ENCODE measurements around the gene ZFP69B.
A peak's percentile ranks its signal among the peaks of the same experiment; 100 is the strongest.
"Not testable (repeated sequence)": the region's sequence is repeated elsewhere in the genome, so short reads cannot be mapped to it uniquely, and the experiment has no call there.

The ZFP69B gene

GRCh38 chr1:40438391-40439015, 11.8 kb upstream of the ZFP69B start:
- DNase-seq = no peak

DNA sequence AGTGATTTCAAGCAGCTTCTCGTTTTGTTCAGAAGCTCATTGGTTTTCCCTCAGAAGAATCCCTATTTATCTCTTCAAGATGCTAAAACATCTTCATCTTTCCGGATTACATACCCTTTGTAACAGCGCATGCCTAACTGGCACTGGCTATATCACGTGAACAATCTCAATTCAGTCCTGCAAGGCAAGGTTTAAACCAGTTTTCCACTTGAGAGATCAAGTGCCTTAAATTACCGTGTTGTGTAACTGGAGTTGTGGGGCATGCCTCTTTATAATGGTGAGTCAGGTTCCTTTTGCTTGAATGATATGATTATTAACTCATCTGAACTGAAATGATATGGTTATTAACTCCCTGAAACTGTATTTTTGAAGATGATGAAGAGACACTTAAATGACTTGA, 11.0 kb upstream of the ZFP69B start:
- no peak for DNase-seq

DNA sequence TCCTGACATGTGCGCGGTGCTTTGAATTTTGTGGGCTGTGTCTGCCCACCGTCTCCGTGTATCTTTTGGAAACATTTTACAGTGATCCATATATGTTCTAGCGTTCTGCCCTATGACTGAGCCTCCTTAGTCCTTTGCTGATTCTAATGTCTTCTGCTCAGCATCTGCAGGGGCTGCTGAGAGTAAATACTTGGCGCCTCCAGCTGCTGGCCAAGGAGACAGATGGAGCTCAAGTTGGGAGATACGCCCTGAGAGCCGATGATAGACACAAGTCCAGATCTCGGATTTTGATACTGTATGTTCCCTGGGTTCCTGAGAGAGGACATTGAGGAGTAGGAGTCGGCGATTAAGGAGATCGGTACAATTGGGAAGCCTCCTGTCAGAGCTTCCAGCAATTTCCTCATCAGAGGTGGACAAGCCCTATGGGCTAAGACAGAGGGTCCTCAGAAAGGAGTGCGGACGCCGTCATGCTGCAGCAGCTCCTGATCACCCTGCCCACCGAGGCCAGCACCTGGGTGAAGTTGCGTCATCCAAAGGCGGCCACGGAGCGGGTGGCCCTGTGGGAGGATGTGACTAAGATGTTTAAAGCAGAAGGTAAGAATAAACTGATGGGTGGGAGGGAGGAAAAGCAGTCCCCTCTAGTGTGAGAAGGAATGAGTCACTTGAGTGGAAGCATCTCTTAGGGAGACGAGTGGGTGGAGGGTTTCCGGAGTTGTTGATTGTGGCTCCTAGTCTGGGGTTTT, 390 bp downstream of the ZFP69B start:
- DNase-seq = peak; percentile 40

DNA sequence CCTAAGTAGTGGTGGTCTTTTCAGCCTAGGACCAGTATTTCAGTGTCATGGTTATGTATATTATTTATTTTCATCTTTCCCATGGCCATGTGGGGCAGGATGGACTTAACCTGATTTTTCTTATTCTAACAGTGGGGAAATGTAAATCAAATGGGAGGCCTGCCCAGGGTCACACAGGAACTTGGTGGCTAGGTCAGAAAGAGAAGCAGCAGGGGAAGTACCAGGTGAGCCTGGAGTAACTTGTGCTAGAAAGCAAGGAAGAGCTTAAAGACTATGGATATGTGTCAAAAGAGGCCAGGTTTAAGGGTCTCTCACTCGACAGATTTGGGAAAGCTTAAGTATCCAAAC, 936 bp downstream of the ZFP69B start:
- no peak for DNase-seq

DNA sequence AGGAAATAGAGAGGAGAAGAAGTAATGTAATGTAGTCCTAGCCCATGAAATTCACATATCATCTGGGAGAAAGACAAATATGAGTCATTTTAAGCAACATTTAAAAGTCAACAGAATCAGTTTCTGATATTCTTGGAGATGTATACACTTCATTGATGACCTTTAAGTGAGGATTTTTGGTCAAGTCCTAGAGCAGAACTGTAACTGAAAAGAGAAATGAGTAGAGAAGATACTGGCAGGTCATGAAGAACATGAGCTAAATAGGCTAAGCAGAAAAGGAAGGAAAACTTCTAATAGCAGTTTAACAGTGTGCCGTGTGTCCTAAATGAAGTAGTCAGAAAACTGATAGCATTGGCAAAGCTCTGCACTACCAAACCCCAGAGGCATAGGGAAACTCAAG, 4.6 kb downstream of the ZFP69B start:
- DNase-seq = no peak

DNA sequence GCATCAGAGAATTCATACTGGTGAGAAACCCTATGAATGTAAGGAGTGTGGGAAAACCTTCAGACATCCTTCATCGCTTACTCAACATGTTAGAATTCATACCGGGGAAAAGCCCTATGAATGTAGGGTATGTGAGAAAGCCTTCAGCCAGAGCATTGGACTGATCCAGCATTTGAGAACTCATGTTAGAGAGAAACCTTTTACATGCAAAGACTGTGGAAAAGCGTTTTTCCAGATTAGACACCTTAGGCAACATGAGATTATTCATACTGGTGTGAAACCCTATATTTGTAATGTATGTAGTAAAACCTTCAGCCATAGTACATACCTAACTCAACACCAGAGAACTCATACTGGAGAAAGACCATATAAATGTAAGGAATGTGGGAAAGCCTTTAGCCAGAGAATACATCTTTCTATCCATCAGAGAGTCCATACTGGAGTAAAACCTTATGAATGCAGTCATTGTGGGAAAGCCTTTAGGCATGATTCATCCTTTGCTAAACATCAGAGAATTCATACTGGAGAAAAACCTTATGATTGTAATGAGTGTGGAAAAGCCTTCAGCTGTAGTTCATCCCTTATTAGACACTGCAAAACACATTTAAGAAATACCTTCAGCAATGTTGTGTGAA, 12.8 kb downstream of the ZFP69B start:
- no peak for DNase-seq

GRCh38 chr1:40469327-40469726, 19.1 kb downstream of the ZFP69B start:
- DNase-seq = no peak

DNA sequence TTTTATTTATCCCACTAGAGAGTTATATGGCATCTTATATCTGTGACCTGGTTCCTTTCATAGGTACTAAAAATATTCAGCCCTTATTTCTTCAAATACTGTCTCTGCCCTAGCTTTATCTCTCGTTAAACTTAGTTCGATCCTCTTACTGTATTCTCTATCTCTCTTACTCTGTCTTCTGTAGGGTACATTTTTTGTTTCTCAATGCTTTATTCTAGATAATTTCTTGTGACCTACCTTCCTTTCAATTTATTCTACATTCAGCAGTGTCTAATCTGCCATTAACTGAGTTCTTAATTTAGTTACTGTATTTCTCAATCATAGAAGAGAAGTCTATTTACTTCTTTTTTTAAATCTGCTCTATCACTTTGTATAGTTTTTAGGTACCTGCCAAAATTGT, 25.0 kb downstream of the ZFP69B start:
- DNase-seq = no peak

GRCh38 chr1:40476924-40477677, 26.8 kb downstream of the ZFP69B start, which contains the start of gene ZFP69:
Gene ZFP69 (plus strand): TSS chr1:40477290. CDS start chr1:40479362, 2,072 bp downstream.
- peak; percentile 86 for DNase-seq

DNA sequence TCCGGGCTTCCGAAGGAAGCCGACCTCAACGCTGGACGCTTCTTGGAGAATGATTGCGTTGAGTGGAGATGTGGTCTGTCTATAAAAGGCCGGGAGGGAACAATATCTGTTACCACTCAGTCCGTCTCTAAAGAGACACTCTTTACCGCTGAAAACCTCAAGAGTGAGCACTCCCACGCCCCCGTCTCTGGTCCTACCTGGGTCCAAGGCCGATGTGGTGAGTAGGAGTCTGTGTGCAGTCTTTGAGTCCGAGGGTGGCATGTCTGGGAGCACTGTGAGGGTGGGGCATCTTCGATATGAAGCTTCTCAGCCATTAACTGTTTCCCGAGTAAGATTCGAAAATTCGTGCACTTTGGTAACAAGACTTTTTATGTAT, 27.4 kb downstream of the ZFP69B start:
- no peak for DNase-seq

DNA sequence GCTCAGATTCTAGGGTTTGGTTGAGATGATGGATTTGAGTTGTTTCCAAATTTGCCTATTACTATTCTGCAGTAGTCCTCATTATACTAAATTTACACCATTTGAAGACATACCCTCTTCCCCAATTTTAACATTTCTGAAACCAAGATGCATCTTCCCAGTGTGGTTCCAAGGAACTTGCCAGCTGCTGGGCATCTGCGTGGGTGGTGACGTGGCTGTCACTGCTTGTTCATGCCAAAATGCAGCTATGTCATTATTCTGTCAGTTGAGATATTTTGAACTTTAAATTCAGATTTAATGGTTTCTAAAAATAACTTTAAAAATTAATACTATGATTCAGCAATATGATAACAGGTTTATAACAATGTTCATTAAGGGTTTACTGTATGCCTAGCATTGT, 28.0 kb downstream of the ZFP69B start:
- no peak for DNase-seq

DNA sequence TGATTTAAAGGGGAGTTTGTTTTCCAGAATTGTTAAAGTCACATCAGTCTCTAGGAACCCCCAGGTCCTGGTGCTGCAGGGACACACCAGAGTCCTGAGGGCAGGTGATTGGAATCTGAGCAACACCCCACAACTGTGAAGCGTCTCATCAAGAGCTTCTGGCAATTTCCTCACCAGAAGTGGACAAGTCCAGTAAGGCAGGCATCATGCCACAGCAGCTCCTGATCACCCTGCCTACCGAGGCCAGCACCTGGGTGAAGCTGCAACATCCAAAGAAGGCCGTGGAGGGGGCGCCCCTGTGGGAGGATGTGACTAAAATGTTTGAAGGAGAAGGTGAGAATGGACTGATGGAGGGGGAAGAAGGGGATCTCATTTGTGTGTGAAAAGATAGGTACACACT, 28.9 kb downstream of the ZFP69B start:
- no peak for DNase-seq

DNA sequence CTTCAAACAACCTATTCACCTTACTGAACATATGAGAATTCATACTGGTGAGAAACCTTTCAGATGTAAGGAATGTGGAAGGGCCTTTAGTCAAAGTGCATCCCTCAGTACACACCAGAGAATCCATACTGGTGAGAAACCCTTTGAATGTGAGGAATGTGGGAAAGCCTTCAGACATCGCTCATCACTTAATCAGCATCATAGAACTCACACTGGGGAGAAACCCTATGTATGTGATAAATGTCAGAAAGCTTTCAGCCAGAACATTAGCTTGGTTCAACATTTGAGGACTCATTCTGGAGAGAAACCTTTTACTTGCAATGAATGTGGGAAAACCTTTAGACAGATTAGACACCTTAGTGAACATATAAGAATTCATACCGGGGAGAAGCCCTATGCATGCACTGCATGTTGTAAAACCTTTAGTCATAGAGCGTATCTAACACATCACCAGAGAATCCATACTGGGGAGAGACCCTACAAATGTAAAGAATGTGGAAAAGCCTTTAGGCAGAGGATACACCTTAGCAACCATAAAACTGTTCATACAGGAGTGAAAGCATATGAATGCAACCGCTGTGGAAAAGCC, 45.1 kb downstream of the ZFP69B start:
- no peak for DNase-seq

GRCh38 chr1:40502651-40503050, 52.4 kb downstream of the ZFP69B start:
- not testable (repeated sequence) for DNase-seq

- DNase-seq = no peak
Measured at GRCh38 chr1:40507973-40508372, 57.7 kb downstream of the ZFP69B start.

DNA sequence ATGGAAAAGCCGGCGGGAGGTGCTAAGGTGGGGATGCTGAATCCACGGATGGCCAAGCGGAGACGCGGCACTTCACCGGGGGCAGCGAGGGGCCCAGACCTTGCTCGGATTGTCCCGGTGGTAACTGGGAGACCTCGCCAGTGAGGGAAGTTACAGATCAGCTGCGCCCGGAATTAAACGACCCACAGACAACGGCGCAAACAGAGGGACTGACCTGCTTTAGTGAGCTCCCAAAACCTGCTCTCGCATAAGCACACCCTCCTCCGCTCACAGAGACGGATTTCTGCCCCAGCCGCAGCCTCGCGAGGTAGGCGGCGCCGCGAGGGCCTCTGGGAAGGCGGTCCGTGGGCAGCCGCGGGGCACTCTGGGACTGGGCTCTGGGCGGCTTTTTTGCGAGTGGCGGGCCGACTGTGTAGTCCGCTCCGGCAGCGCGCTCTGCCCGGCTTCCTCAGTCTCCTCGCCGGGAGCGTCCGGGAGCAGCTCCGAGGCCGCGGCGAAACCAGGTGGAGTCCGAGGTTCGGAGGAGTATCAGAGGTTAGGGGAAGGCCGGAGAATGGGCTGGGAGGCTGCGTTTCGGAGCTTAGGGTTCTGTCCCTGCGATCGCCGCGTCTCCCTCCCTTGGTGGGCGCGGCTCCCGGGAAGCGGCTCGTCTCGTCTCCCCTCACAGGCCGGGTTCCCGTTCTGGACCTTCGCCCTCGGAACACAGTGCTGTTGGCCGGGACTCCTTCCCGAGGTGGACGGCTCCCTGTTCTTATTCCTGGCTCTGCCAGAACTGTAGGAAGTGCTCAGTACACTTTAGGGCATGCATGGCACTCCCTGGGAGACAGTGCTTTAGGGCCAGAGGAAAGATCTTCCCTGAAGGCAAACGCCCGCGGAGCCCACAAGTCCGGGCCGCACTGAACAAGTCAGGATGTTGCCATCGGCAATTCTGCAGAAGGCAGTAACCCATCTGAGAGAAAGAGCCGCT, 58.4 kb downstream of the ZFP69B start, which contains the start of gene EXO5:
EXO5 (plus strand) TSS at position 393 of the 967 bp plus-strand sequence. CDS start 5,778 bp downstream, outside the sequence.
- peak; percentile 91 for DNase-seq
